Epidermal melanocyte (primary cell): Measurements from ENCODE around the gene TMEM236.

Source experiments
- DNase-seq: peaks from one replicate; pipeline ENCODE4 v3.0.0; 2011; ENCODE audit warnings: low spot score; ENCODE audit not compliant: insufficient read length

TMEM236 gene

GRCh38 chr10:17787087-17787961, 35.3 kb downstream of the TMEM236 start:
- DNase-seq: peak; percentile 36

GRCh38 chr10:17788646-17789045, 36.6 kb downstream of the TMEM236 start:
- DNase-seq: no peak

DNA sequence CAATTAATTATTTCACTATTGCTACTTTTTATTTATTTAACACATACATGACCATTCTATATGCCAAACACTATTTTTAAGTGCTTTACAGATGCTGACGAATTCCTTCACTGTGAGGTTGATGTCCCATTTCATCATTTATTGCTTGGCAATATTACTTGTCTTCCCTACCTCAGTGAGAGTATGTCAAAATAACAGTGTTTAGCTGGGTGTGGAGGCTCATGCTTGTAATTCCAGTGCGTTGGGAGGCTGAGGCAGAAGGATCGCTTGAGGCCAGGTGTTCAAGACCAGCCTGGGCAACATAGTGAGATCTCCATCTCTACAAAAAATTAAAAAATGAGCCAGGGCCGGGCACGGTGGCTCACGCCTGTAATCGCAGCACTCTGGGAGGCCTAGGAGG, 37.4 kb downstream of the TMEM236 start:
- no peak for DNase-seq

- no peak for DNase-seq
Observed at GRCh38 chr10:17790651-17791050, 38.6 kb downstream of the TMEM236 start.

GRCh38 chr10:17792991-17793390, 41.0 kb downstream of the TMEM236 start:
- DNase-seq: no peak

GRCh38 chr10:17793823-17794644, 42.0 kb downstream of the TMEM236 start:
- no peak for DNase-seq

- DNase-seq: no peak
Observed at GRCh38 chr10:17795083-17795482, 43.1 kb downstream of the TMEM236 start.

DNA sequence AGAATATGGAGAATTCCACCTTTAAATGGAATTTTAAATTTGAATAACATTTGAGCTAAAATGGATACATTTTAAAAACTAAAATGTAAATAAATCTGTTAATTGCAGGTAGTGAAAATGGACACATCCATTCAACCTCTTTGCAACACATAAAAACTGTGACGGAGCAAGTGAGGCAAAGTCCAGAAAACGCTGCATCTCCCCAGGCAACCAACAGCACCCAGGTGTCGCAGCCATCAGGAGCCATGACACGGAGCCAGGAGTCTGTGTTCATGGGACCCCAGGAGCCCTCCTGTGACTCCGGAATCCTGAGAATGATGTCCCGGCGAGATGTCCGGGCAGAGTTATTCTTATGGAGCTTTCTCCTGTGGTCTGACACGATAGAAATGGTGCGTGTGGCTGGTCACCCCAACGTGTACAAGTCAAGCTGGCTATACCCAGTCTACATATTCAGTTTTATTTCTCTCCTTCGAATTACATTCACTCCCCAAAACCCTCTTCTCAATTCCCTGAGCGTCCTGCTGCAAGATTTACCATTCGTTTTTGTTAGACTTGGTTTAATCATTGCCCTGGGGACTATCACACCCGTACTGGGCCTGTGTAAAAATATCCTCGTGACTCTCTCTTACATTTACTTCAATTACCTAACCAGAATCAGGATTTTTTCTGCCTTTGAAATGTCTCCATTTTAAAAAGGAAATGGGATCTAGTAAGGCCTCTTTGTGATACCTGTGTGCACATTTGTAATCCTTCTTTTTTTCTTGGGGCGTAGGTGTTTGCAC, 44.0 kb downstream of the TMEM236 start:
- no peak for DNase-seq

GRCh38 chr10:17801507-17801906, 49.5 kb downstream of the TMEM236 start:
- no peak for DNase-seq

DNA sequence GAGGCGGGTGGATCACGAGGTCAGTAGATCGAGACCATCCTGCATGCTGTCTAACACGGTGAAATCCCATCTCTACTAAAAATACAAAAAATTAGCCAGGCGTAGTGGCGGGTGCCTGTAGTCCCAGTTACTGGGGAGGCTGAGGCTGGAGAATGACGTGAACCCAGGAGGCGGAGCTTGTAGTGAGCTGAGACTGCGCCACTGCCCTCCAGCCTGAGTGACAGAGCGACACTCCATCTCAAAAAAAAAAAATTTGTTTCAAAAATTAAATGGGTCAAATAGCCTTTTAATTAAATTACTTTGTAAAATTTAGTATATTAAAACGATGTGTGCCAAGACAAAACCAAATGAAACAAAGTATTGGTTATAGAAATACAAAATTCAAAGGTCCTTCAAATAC, 50.3 kb downstream of the TMEM236 start:
- DNase-seq: no peak

DNA sequence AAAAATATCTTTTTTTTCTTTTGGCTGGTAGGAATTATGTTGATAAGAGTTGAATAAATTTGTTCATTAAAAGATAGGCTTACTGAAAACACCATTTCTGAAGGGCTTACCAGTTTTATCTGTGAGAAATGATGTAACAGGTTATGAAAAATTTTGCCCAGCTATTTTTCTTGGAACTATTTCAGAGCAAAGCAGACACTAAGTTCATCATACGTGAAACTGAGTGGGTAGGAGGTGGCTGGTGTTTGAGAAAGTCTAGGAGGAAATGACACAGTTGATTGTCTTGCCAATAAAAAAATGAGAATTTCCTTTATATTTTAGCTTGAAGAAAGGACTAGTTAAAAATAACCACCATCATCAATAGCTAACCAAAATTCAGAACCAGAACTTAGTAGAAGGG, 51.0 kb downstream of the TMEM236 start:
- no peak for DNase-seq

DNA sequence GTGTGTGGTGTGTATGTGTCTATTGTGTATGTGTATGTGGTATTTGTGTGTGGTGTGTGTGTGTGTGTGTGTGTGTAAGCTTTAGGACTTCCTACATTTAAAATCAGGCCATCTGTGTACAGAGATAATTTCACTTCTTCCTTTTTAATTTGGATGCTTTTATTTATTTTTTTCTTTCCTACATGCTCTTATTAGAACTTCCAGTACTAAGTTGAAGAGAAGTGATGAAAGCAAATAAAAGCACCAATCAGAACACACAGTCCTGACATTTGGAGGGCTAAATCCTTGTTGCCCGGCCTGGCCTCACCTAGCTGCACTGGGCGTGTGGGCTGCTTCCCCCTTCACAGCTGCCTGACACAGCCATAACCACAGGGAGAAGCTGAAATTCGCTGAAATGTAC, 53.3 kb downstream of the TMEM236 start:
- no peak for DNase-seq

GRCh38 chr10:17805921-17806577, 54.0 kb downstream of the TMEM236 start:
- no peak for DNase-seq

- no peak for DNase-seq
Observed at GRCh38 chr10:17808971-17809841, 57.2 kb downstream of the TMEM236 start, which contains the start of gene MRC1. MRC1 (plus strand) TSS chr10:17809348; CDS start chr10:17809466, 118 bp downstream.

GRCh38 chr10:17811146-17811865, 59.3 kb downstream of the TMEM236 start:
- no peak for DNase-seq

DNA sequence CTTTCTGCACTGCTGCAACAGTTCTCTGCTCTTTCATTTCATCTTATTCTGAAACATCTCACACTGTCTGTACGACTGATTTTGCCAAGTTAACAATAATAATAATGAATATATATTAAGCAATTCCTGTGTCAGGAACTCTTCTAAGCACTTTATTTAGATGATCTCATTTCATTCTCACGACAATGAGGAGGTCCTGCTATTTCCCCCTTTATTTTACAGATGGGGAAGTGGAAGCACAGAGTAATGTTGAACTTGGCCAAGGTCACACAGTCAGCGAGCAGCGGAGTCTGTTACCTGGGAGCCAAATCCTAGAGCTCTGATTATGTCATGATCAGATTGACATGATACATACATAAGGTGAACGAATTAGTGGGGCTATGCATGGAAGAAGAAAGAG, 63.0 kb downstream of the TMEM236 start:
- no peak for DNase-seq

DNA sequence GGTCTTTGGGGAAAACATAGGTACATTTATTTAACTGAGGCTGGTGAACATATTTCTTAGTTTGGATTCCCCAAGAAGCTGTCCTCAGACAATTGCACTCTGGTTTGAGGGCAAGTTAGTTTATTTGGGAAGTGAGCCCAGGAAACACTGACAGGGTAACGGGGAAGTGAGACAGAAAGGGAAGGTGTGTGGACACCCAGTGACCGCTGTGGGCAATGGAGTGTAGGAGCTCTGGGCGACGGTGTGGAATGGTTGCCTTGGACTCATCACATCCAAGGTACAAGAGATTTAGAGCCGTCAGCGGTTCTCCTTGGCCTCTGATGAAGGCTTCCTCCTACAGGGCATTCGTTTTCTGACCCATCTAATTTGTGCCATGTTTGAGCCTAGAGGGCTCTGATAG, 64.2 kb downstream of the TMEM236 start:
- DNase-seq: no peak

DNA sequence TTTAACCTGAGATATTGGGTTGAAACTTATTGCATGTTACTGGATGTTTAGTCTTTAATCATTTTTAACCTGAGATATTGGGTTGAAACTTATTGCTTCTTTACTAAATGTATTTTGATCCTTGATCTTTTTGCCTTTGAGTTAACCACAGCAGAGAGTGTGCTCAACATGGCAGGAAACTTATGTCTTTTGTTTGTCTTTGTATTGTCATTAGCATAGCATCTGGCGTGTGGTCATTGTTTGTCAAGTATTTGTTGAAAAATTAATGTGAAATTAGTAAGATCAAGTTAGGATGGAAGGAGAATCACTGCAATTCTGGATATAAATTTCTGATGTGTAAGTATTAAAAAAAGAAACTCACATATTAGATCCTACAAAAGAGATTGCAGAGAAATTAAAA, 65.3 kb downstream of the TMEM236 start:
- DNase-seq: no peak

- DNase-seq: no peak
Observed at GRCh38 chr10:17817790-17818189, 65.8 kb downstream of the TMEM236 start.
